HG03045 (cell line): Measurements from ENCODE around the gene KAT7.
"Not testable (repeated sequence)": the region's sequence is repeated elsewhere in the genome, so short reads cannot be mapped to it uniquely, and the experiment has no call there.

ENCODE experiments used
- ATAC-seq: cut with Tn5 transposase; IDR thresholded peaks from one replicate; pipeline ENCODE4 v1.9.1; 2021; ENCODE audit warnings: mild to moderate bottlenecking, moderate library complexity; ENCODE audit not compliant: unreplicated experiment

KAT7 gene

DNA sequence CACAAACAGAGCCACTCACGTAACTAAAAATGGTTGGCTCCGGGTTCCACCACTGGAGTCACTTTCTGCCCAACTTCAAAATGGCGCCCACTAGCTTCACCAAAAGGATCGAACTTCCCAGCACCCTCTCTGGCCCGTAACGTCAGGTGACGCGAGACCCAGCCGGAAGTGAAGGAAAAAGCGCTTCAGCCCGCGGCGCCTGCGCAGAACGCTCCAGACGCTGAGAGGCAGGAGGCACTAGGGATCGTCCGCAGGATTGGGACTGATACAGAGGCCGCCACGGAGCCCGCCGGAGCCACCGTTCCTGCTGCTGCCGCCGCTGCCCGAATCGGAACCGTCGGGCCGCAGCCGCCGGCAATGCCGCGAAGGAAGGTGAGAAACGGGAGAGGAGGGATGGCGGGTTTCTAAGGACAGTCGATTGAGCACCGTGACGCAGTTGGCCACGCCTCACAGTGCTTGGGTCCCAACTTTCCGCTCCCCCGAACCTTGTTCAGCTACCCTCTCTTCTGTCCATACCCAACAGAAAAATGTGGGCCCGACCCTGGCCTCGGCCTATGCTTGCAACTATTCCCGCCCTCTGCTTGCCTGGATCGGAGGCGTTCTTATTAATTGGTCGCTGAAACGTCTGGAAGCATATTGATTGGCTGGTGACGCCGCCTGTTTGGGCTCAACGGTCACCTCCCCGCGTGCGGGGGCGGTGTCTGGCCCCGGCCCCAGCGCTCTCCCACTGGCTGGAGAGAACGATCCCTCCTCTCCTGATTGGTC, at the start of gene KAT7:
Gene KAT7, plus strand, starts transcription at position 204 of the 765 bp plus-strand sequence. Its CDS starts 154 bp downstream, at position 358.
- ATAC-seq: peak; percentile 91

DNA sequence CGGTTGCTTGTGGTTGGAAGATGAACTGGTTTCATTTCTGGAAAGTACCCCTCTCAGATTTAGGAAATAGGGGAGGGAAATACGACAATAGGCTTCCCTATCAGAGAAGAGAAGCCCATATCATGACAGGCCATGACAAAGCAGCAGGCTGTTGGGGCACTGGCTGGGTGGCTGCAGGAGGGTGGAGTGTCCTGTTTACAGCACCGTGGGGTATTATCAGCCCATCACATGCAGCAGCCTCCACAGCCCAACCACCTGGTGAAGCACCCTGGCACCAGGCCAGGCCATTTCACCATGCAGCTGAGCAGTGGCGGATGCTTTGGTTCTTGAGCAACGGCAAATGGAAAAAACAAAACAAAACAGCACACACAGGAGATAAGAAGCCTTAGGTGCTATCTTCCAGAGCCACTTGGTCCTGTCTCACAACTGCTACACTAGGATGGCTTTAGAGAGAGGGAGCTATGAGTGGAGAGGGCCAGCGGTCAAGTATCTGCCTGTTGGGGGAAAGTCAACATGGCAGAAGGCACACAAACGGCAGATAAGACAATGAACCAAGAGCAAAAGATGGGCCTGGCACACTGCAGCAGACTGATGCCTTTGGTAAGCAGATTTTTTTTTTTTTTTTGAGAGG, 48.7 kb upstream of the KAT7 start:
- ATAC-seq: peak; percentile 51

DNA sequence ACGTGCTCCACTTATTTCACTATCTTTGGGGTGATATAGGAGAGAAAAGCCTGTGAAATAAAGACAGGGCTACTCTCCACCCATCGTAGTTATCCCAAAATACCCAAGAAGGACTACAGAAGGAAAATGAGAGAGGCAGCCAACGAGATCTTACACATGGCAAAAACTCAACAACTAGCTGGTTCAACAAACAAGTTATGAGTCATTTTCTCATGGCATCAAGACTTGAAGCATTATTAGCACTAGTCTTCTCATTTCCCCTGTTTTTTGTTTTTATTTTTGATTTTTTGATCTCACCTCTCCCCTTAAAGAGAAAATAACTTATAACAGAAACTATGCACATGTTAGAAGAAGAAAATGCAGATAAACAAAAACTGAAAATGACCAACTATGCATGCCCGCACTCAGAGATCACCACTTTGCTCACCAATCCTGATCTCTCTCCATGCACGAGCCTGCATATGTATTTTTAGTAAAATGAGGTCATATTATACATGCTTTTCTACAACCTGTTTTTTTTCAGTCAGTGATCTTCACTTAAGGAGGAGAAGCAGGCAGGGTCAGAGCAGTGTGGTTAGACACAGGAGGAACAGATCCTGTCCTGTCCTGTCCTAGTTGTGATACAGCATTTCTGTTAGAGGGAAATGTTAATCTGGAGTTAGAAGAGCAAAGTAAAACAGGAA, 47.3 kb upstream of the KAT7 start:
- ATAC-seq: no peak

DNA sequence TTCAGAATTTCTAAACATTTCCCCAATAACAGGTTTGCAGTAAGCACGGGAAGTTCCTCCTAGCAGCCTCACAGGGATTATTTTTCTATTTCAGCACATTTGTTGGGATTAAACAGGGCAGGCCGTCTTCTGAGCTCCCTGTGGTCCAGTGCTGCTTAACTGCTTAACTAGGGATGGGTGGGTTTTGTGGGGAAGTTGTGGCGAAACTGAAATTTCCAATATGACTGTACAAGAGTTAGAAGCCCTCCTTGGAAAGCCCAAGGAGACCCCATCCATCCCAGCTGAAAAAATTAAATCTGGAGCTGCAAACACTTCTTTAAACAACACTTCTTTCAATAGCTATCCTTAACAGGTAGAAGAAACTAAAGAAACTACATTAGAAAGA, 46.8 kb upstream of the KAT7 start:
- no peak for ATAC-seq

DNA sequence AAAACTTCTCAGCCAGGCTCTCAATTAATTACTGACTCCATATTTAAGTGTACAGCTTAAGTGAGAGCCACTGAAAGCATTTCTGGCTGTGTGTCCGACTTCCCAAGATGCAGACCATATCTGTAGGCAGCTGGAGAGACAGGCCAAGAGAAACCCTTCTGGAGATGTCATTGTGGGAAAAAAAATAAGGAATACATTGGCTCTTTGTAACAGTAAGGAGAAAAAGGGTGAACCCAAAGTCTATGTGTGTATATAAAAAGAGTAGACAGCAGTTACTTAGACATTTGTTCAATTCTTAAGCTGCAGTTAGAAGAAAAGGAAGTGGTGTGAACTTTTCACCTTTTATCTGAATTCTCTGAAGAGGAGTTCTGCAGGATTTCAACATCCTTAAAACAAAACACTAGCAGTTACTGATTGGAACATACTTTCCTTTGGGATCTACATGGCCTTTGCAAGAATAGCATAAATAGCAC, 46.3 kb upstream of the KAT7 start:
- no peak for ATAC-seq

DNA sequence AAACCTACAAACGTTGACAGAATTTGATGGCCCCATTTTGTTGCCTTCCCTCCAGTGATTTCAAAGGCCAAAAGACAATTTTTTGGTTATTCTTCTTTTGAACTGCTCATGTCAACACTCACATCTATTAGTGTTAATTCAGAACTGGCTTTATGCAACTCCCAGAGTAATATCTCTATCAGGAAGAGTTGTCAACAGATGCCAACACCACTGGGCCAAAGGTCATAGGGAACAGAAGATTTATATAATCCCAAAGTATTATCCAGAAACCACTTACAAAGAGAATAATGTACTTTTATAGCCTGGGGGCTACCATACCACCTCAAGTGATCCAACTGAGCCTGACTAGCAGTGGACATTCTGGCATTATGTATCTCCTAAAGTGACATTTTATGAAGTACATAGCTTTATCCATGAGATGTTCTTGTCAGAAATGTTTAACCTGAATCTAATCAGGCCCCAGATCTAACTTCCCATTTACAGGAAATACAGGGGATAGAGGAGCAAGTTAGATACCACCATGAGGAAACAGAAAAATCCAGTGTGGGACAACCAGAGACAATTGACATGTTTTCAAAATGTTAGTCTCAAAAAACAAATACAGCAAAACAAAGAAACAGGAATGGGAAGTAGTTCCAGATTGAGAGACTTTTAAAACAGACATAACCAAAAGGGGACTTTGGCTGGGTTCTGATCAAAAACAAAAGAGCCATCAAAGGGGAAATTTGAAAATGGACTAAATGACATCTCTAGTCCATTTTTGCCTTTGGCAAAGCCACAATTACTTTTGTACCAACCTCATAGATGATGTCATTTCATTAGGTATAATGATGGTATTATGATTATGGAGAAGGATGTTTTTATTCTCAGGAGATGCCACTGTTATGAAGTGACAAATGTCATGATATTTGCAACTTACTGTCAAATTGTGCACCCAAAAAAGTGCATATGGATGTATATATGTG, 43.0 kb upstream of the KAT7 start:
- no peak for ATAC-seq

DNA sequence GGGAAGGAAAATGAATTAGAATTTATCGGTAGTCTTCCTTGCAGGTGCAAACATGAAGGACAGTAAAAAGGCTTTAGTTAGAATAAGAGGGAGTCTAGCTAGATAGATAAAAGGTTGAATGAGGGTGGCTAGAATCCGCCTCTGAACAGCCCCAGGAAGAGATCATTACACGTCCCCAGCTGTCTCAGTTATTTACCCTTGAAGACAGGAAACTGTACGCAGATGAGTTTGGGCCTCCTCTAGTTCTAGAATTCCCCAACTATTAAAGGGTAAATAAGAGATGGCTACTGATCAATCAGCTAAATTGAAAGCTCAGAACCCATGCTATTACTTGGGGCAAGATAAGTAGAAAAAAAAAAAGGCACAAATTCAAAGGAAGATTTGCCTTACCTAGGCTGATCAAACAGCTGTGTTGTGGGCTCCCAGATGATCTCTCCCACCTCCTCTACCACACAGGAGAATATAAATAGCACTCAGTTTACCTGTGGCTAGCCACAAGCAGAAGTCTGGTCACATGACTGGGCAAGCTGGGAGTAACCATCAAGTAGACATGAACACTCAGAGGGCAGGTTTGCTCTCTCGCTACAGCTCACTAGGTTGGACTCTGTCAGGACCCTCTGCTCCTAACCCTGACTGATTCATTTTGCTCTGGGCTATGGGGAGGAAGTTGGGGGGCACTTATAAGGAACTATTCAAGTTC, 41.5 kb upstream of the KAT7 start:
- ATAC-seq: peak; percentile 59

DNA sequence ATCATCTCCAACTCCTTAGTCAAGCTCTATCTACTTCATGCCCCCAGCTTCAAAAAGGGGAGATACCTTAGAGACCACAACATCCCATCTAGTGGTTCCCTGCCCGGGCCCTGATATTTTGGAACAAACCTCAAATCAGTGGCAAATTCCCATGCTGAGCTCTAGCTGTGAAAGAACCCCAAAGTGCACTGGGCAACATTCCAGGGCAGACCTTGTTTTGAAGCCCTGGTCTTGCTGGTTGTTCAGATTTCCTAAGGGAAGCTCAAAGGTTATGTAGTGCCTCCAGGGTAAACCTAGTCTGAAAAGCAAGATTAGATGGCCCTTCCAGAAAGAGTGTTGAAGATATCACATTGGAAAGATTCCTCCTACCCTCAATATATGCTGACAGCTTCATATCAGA, 40.8 kb upstream of the KAT7 start:
- no peak for ATAC-seq

DNA sequence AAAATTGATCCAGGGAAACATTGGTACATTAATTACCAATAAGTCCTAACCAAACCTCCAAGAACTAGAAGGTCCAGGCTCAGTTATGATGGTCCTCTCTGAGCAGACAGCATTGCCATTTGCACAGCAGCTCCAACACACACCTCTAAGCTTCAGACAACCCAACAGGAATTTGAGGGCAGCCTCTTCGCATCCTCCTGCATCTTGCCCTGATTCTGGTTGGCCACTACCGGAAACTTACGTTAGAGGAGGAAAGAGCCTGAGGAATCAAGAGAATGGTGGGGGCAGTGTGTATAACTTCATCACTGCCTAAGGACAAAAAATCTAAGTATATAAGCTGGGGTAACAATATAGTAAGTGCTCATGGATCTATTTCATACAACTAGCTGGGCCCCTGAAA, 40.3 kb upstream of the KAT7 start:
- no peak for ATAC-seq

DNA sequence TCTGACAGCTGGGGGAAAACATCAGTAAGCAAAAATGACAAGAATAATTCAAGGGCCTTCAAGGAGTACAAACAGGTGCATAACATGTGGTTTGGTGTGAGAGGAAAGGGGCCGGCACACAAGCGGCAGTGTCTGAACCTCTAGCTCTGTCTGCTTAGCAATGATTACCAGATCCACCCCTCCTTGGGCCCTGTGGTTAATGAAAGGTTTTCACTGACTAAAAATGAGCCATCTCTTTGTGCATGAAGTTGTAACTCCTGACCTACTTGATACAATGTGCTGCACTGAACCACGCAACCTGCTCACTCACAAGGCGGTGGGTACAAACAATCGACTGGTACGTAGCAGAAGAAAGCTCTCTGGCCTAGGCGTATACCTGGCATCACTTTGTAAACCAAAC, 39.7 kb upstream of the KAT7 start:
- ATAC-seq: peak; percentile 83

DNA sequence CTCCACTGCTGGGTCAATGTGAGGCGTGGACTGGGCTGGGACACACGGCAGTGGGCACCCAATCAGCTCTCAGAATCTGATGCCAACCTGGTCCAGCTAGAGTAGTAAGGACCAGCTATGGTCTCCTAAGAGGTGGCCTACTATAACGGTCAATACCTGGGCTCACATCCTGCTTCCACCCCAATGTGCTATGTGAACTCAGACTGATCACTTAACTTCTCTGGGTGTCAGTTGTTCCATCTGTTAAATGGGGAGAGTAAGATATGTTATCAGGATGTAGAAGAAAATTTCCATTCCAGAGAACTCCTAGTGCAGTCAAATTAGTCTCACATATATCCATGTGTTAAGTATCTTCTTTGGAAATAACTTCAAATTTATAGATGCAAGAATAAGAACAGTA, 38.8 kb upstream of the KAT7 start:
- no peak for ATAC-seq

DNA sequence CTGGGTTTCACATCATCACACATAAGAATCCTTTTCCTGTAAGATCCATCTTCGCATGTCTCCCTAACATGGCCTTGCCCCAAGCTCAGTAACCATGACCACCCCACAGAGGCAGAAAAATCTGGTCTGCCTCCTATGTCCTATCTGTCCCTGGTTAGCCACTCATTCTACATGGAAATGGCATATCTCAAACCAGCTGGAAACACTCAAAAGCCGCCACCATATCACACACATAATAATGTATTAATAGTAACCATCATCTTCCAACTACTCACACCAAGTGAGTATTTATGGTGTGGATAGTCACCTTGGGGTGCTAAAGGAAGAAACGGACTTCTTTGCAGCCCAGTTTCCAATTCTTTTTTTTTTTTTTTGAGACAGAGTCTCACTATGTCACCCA, 36.0 kb upstream of the KAT7 start:
- no peak for ATAC-seq

DNA sequence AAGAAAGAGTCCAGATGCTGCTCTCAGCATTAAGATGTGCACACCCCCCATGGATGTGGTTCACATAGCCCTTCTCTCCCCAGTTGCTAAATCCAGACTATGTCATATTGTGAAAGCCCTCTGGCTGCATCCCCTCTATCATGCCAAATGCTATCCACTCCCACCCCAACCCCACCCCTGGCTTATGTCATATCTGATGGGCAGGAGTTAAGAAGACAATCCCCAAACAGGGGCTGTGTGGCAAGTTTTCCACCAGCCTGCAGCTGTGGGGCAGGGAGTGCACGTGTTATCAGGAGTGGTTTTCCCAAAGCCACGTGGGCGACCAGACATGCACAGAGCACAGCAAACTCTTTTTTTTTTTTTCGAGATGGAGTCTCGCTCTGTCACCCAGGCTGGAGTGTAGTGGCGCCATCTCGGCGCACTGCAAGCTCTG, 34.5 kb upstream of the KAT7 start:
- ATAC-seq: no peak

DNA sequence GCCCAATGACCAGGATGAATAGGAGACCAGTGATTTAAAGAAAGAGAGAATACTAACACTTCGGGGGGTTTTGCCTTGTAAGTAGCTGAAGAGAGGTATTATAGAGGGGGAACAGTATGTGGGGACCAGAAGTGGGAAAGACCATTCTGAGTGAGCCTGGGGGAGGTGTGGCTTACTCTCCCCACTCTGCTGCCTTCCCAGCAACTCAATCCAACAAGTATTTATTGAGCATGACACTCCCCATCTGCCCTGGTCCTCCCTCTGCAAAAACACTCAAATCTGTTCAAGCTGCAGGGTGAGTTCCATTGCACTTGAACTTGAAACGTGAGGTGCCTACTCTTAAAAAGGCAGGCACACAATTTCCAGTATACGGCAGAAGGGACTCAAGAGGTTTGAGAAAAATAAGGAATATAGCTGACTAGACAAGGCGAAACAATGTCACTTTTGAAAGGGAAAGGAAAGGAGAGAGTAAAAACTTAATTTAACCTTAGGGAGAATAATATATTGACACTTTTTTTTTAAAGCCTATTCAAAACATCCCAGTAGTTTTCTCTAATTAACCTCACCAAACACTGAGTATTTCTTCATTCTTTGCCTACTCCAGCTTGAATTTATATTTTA, 32.7 kb upstream of the KAT7 start:
- ATAC-seq: no peak

DNA sequence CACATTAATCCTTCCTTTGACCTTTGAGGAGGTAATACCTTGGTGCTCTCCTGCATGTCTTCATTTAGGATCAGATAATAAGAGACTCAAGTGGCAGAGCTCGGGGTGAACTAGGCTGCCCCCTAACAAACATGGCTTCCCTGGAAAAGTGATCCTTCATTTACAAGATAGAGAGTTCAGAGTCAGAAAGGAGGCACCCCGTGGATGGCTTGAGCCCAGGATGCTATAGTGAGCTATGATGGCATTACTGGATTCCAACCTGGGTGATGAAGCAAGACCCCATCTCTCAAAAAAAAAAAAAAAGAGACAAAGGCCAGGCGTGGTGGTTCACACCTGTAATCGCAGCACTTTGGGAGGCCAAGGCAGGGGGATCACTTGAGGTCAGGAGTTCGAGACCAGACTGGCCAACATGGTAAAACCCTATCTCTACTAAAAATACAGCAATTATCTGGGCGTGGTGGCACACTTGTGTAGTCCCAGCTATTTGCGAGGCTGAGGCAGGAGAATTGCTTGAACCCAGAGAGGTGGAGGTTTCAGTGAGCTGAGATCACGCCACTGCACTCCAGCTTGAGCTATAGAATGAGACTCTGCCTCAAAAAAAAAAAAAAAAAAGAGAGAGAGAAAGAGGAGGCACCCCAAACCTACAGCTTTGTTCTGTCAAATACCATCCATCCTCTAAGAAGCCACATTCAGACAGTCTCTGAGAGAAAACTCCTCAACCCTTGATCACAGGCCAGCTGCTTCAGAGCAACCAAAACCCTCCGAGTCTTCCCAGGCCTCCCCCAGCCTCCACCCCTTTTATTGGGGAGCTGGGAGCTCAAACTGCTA, 31.9 kb upstream of the KAT7 start:
- no peak for ATAC-seq

DNA sequence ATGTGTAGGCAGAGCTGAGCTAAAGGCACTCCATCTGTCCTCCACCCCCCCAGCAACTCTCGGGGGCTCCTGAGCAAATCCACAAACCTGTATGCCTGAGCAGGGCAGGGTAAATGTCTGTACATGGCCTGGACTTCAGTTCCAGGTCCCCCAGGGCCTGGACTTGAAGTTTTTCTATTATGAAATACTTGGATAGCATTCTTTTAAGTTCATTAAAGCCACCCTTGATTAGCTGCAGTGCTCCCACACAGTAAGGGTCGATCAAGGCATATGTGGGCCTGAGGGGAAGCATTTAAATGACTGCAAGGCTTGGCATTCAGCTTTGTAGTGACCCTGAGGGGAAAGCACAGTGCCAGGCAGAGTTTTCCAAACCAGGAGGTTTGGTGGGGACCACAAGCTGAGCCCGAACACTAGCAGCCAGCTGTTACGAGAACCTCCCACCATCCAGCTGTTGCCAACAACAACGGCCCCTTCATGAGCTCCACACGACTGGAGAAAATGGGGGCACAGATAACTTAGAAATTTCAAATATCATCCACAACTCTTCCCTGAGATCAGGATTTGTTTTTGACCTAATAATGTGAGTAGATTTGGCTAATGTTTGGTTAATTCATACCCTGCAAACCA, 31.2 kb upstream of the KAT7 start:
- no peak for ATAC-seq

DNA sequence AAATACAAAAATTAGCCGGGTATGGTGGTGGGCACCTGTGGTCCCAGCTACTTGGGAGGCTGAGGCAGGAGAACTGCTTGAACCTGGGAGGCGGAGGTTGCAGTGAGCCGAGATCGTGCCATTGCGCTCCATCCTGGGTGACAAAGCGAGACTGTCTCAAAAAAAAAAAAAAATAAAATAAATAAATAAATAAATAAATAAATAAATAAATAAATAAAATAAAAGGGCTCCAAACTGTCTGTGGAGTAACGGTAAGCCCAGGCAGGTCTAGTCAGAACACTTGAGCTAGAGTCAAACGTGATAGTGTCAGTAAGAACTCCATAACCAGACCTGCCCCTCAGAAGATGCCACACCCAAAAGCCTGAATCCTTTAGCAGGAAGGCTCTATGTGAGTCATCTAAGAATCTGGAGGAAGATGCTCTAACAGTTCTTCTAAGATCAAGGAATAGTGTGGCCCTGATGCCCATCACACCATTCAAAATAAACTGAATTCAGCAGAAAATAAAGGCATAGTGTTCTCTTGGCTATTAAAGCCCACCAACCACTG, 29.9 kb upstream of the KAT7 start:
- not testable (repeated sequence) for ATAC-seq

DNA sequence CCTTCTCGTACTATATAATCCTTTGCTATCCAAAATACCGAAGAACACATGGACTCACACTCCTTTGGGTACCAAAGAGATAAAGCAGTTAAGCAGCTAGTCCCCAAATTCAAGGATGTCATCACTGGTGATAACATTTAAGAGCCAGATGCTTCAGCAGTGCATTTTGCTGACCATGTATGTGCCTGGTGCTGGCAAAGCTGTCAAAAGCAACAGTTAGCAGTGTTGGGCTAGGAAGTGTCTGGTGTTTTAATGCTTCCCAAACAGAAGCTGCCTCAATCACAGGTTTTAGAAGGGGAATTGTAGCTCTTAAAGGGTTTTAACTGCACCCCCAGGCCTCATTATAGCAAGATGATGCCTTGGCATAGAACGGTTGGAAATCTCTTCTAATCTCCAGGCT, 29.3 kb upstream of the KAT7 start:
- ATAC-seq: no peak
